Endometrium (tissue), 2 donors: ENCODE measurements around the gene LONP1.

Experiments
- FAIRE-seq: peaks from 2 replicates; lab custom pipeline; 2012; peaks lifted over from hg19 to GRCh38; lab: Jason Lieb, UNC
- donor health status: control.
- donor health status: control.

The LONP1 gene

GRCh38 chr19:5648464-5648863 lies 71.5 kb downstream of the LONP1 start:
- no peak for FAIRE-seq

GRCh38 chr19:5646703-5647102 lies 73.2 kb downstream of the LONP1 start:
- FAIRE-seq = no peak

GRCh38 chr19:5645409-5645808 lies 74.5 kb downstream of the LONP1 start:
- no peak for FAIRE-seq

- no peak for FAIRE-seq
Observed at GRCh38 chr19:5644037-5644436, 75.9 kb downstream of the LONP1 start.

GRCh38 chr19:5643060-5643459 lies 76.9 kb downstream of the LONP1 start:
- FAIRE-seq = no peak

GRCh38 chr19:5642204-5642603 lies 77.7 kb downstream of the LONP1 start:
- FAIRE-seq = no peak
